ENCODE measurements around the gene ARHGAP24.

ARHGAP24 gene

GRCh38 chr4:85669992-85670548 lies 195.1 kb downstream of the ARHGAP24 start:
- no peak overlapping the region for H3K4me3 ChIP-seq (ENCODE audit: low read depth in 1 of 2, low read length in 2 of 2)
- no peak overlapping the region for H3K9ac ChIP-seq (ENCODE audit: low read depth in 1 of 2, low read length in 2 of 2)
- H3K4me1 ChIP-seq (ENCODE audit: control insufficient read depth in 1 of 2, insufficient read depth in 2 of 2, low read length in 2 of 2) = no peaks in the 10 kb centered on the region
- no peaks in the 10 kb centered on the region for H3K27me3 ChIP-seq (ENCODE audit: control insufficient read depth in 1 of 2, insufficient read depth in 2 of 2, low read length in 2 of 2)
- H3K27ac ChIP-seq (ENCODE audit: low read depth, low read length) = no peak overlapping the region
- no peaks in the 10 kb centered on the region for H3K9me3 ChIP-seq (ENCODE audit: control insufficient read depth in 1 of 2, low read length in 2 of 2)
- no peaks in the 10 kb centered on the region for H3K36me3 ChIP-seq (ENCODE audit: control insufficient read depth in 1 of 2, insufficient read depth in 2 of 2, low read length in 2 of 2)

- Histone ChIP-seq H3K9me3 (ENCODE audit: control insufficient read depth in 1 of 2, low read length in 2 of 2) (no peaks in the 10 kb centered on the region), H3K4me1 (ENCODE audit: control insufficient read depth in 1 of 2, insufficient read depth in 2 of 2, low read length in 2 of 2) (no peaks in the 10 kb centered on the region), H3K4me3 (ENCODE audit: low read depth in 1 of 2, low read length in 2 of 2) (no peak overlapping the region), H3K27ac (ENCODE audit: low read depth, low read length) (no peak overlapping the region), H3K27me3 (ENCODE audit: control insufficient read depth in 1 of 2, insufficient read depth in 2 of 2, low read length in 2 of 2) (no peaks in the 10 kb centered on the region), H3K36me3 (ENCODE audit: control insufficient read depth in 1 of 2, insufficient read depth in 2 of 2, low read length in 2 of 2) (no peaks in the 10 kb centered on the region), H3K9ac (ENCODE audit: low read depth in 1 of 2, low read length in 2 of 2) (no peak overlapping the region)
These were observed 196.2 kb downstream of the ARHGAP24 start for GRCh38 chr4:85671120-85671519.

- no peak overlapping the region for H3K9ac ChIP-seq (ENCODE audit: low read depth in 1 of 2, low read length in 2 of 2)
- H3K4me1 ChIP-seq (ENCODE audit: control insufficient read depth in 1 of 2, insufficient read depth in 2 of 2, low read length in 2 of 2) = no peaks in the 10 kb centered on the region
- no peaks in the 10 kb centered on the region for H3K27me3 ChIP-seq (ENCODE audit: control insufficient read depth in 1 of 2, insufficient read depth in 2 of 2, low read length in 2 of 2)
- no peak overlapping the region for H3K4me3 ChIP-seq (ENCODE audit: low read depth in 1 of 2, low read length in 2 of 2)
- H3K9me3 ChIP-seq (ENCODE audit: control insufficient read depth in 1 of 2, low read length in 2 of 2) = no peaks in the 10 kb centered on the region
- H3K36me3 ChIP-seq (ENCODE audit: control insufficient read depth in 1 of 2, insufficient read depth in 2 of 2, low read length in 2 of 2) = no peaks in the 10 kb centered on the region
- no peak overlapping the region for H3K27ac ChIP-seq (ENCODE audit: low read depth, low read length)
These were observed 197.2 kb downstream of the ARHGAP24 start for GRCh38 chr4:85672116-85672515.

GRCh38 chr4:85672959-85673358 lies 198.0 kb downstream of the ARHGAP24 start:
- Histone ChIP-seq H3K9me3 (ENCODE audit: control insufficient read depth in 1 of 2, low read length in 2 of 2) (no peaks in the 10 kb centered on the region), H3K9ac (ENCODE audit: low read depth in 1 of 2, low read length in 2 of 2) (no peak overlapping the region), H3K4me1 (ENCODE audit: control insufficient read depth in 1 of 2, insufficient read depth in 2 of 2, low read length in 2 of 2) (no peaks in the 10 kb centered on the region), H3K27ac (ENCODE audit: low read depth, low read length) (no peak overlapping the region), H3K36me3 (ENCODE audit: control insufficient read depth in 1 of 2, insufficient read depth in 2 of 2, low read length in 2 of 2) (no peaks in the 10 kb centered on the region), H3K27me3 (ENCODE audit: control insufficient read depth in 1 of 2, insufficient read depth in 2 of 2, low read length in 2 of 2) (no peaks in the 10 kb centered on the region), H3K4me3 (ENCODE audit: low read depth in 1 of 2, low read length in 2 of 2) (no peak overlapping the region)

- H3K4me1 ChIP-seq (ENCODE audit: control insufficient read depth in 1 of 2, insufficient read depth in 2 of 2, low read length in 2 of 2) = no peaks in the 10 kb centered on the region
These were observed 198.6 kb downstream of the ARHGAP24 start for GRCh38 chr4:85673540-85673939.

GRCh38 chr4:85675076-85676049 lies 200.4 kb downstream of the ARHGAP24 start:
- Histone ChIP-seq H3K4me1 (ENCODE audit: control insufficient read depth in 1 of 2, insufficient read depth in 2 of 2, low read length in 2 of 2) (no peaks in the 10 kb centered on the region), H3K9me3 (ENCODE audit: control insufficient read depth in 1 of 2, low read length in 2 of 2) (no peaks in the 10 kb centered on the region), H3K27me3 (ENCODE audit: control insufficient read depth in 1 of 2, insufficient read depth in 2 of 2, low read length in 2 of 2) (no peaks in the 10 kb centered on the region), H3K27ac (ENCODE audit: low read depth, low read length) (no peak overlapping the region), H3K9ac (ENCODE audit: low read depth in 1 of 2, low read length in 2 of 2) (no peak overlapping the region), H3K4me3 (ENCODE audit: low read depth in 1 of 2, low read length in 2 of 2) (no peak overlapping the region), H3K36me3 (ENCODE audit: control insufficient read depth in 1 of 2, insufficient read depth in 2 of 2, low read length in 2 of 2) (no peaks in the 10 kb centered on the region)

More at GRCh38 chr4:85673540-85673939, 198.6 kb downstream of the ARHGAP24 start:
- no peaks in the 10 kb centered on the region for H3K36me3 ChIP-seq (ENCODE audit: control insufficient read depth in 1 of 2, insufficient read depth in 2 of 2, low read length in 2 of 2)
- no peaks in the 10 kb centered on the region for H3K9me3 ChIP-seq (ENCODE audit: control insufficient read depth in 1 of 2, low read length in 2 of 2)
- H3K27me3 ChIP-seq (ENCODE audit: control insufficient read depth in 1 of 2, insufficient read depth in 2 of 2, low read length in 2 of 2) = no peaks in the 10 kb centered on the region
- no peak overlapping the region for H3K4me3 ChIP-seq (ENCODE audit: low read depth in 1 of 2, low read length in 2 of 2)
- no peak overlapping the region for H3K27ac ChIP-seq (ENCODE audit: low read depth, low read length)
- no peak overlapping the region for H3K9ac ChIP-seq (ENCODE audit: low read depth in 1 of 2, low read length in 2 of 2)

GRCh38 chr4:85676050-85676425 lies 201.1 kb downstream of the ARHGAP24 start:
- H3K9me3 ChIP-seq (ENCODE audit: control insufficient read depth in 1 of 2, low read length in 2 of 2) = no peaks in the 10 kb centered on the region
- H3K27me3 ChIP-seq (ENCODE audit: control insufficient read depth in 1 of 2, insufficient read depth in 2 of 2, low read length in 2 of 2) = no peaks in the 10 kb centered on the region
- H3K9ac ChIP-seq (ENCODE audit: low read depth in 1 of 2, low read length in 2 of 2) = no peak overlapping the region
- H3K27ac ChIP-seq (ENCODE audit: low read depth, low read length) = no peak overlapping the region
- H3K4me3 ChIP-seq (ENCODE audit: low read depth in 1 of 2, low read length in 2 of 2) = no peak overlapping the region
- no peaks in the 10 kb centered on the region for H3K36me3 ChIP-seq (ENCODE audit: control insufficient read depth in 1 of 2, insufficient read depth in 2 of 2, low read length in 2 of 2)
- H3K4me1 ChIP-seq (ENCODE audit: control insufficient read depth in 1 of 2, insufficient read depth in 2 of 2, low read length in 2 of 2) = peaks cover 0 to 3% of the 10 kb centered on the region in 2 donors

- no peak overlapping the region for H3K4me3 ChIP-seq (ENCODE audit: low read depth in 1 of 2, low read length in 2 of 2)
- H3K27me3 ChIP-seq (ENCODE audit: control insufficient read depth in 1 of 2, insufficient read depth in 2 of 2, low read length in 2 of 2) = no peaks in the 10 kb centered on the region
- H3K4me1 ChIP-seq (ENCODE audit: control insufficient read depth in 1 of 2, insufficient read depth in 2 of 2, low read length in 2 of 2) = peaks cover 0 to 3% of the 10 kb centered on the region in 2 donors
These were observed 202.1 kb downstream of the ARHGAP24 start for GRCh38 chr4:85676850-85677590.

GRCh38 chr4:85681221-85681657 lies 206.3 kb downstream of the ARHGAP24 start:
- Histone ChIP-seq H3K4me1 (ENCODE audit: control insufficient read depth in 1 of 2, insufficient read depth in 2 of 2, low read length in 2 of 2) (peaks cover 0 to 3% of the 10 kb centered on the region in 2 donors), H3K27ac (ENCODE audit: low read depth, low read length) (no peak overlapping the region)

More at GRCh38 chr4:85676850-85677590, 202.1 kb downstream of the ARHGAP24 start:
- no peaks in the 10 kb centered on the region for H3K36me3 ChIP-seq (ENCODE audit: control insufficient read depth in 1 of 2, insufficient read depth in 2 of 2, low read length in 2 of 2)
- no peak overlapping the region for H3K9ac ChIP-seq (ENCODE audit: low read depth in 1 of 2, low read length in 2 of 2)
- no peak overlapping the region for H3K27ac ChIP-seq (ENCODE audit: low read depth, low read length)
- H3K9me3 ChIP-seq (ENCODE audit: control insufficient read depth in 1 of 2, low read length in 2 of 2) = no peaks in the 10 kb centered on the region

GRCh38 chr4:85681921-85682320 lies 207.0 kb downstream of the ARHGAP24 start:
- Histone ChIP-seq H3K4me1 (ENCODE audit: control insufficient read depth in 1 of 2, insufficient read depth in 2 of 2, low read length in 2 of 2) (peaks cover 0 to 3% of the 10 kb centered on the region in 2 donors), H3K4me3 (ENCODE audit: low read depth in 1 of 2, low read length in 2 of 2) (no peak overlapping the region), H3K27me3 (ENCODE audit: control insufficient read depth in 1 of 2, insufficient read depth in 2 of 2, low read length in 2 of 2) (no peaks in the 10 kb centered on the region), H3K36me3 (ENCODE audit: control insufficient read depth in 1 of 2, insufficient read depth in 2 of 2, low read length in 2 of 2) (no peaks in the 10 kb centered on the region), H3K9me3 (ENCODE audit: control insufficient read depth in 1 of 2, low read length in 2 of 2) (no peaks in the 10 kb centered on the region), H3K9ac (ENCODE audit: low read depth in 1 of 2, low read length in 2 of 2) (no peak overlapping the region), H3K27ac (ENCODE audit: low read depth, low read length) (no peak overlapping the region)

More at GRCh38 chr4:85681221-85681657, 206.3 kb downstream of the ARHGAP24 start:
- Histone ChIP-seq H3K9me3 (ENCODE audit: control insufficient read depth in 1 of 2, low read length in 2 of 2) (no peaks in the 10 kb centered on the region), H3K4me3 (ENCODE audit: low read depth in 1 of 2, low read length in 2 of 2) (no peak overlapping the region), H3K27me3 (ENCODE audit: control insufficient read depth in 1 of 2, insufficient read depth in 2 of 2, low read length in 2 of 2) (no peaks in the 10 kb centered on the region), H3K9ac (ENCODE audit: low read depth in 1 of 2, low read length in 2 of 2) (no peak overlapping the region), H3K36me3 (ENCODE audit: control insufficient read depth in 1 of 2, insufficient read depth in 2 of 2, low read length in 2 of 2) (no peaks in the 10 kb centered on the region)

Measured in duodenal mucosa (tissue), 2 donors.